Epithelial cell of esophagus (primary cell): Measurements from ENCODE around the gene PLXNA2.

Experiments used
- DNase-seq: peaks from one replicate; pipeline ENCODE4 v3.0.0; 2010; ENCODE audit warnings: low read depth
- H3K4me3 ChIP-seq: 2 replicates; pipeline ENCODE4 v1.5.1; 2011; ENCODE audit warnings: mild to moderate bottlenecking, low read length, control low read depth
- CTCF ChIP-seq: IDR thresholded peaks from 2 replicates; pipeline ENCODE4 v1.5.1; 2011; ENCODE audit warnings: low read depth, mild to moderate bottlenecking, low read length, control low read depth, inconsistent platforms; ENCODE audit not compliant: insufficient read depth; ENCODE audit errors: missing control alignments

The PLXNA2 gene

DNA sequence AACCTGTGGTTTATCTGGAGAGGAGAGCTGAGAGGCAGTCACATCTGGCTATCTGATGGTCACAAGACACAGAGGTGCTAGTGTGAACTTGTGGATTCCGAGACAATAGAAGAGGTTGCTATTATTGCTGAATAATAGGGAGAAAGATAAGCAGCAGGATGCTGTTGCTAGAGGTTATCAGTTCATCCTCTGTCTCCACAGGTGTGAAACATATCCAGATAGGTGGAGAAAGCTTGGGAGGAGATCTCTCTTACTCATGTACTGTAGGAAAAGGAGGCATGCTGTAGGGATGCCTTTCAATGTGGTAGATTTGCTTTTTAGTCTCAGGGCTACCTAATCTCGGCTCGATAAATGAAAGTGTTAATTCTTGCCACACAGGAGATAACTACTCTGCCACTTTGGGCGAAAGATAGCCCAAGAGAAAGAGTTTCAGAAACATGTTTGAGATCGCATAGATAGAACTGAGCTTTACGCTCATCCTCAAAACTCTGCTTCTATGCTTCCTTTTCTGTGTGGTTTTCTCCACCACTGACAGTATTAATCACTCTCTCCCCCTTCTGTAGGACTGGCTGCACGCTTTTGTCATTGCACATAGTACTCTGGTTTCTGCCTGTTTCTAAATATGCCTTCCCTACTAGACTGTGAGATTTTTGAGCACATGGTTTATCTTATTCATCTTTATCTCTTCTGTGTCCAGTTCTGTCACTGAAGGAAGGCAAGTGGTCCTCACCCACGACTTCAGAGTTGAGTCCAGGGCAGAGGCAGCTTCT lies 36.7 kb upstream of the PLXNA2 start:
- DNase-seq, result no peak
- no peak overlapping the region for H3K4me3 ChIP-seq
- TF ChIP-seq CTCF, result no peak

DNA sequence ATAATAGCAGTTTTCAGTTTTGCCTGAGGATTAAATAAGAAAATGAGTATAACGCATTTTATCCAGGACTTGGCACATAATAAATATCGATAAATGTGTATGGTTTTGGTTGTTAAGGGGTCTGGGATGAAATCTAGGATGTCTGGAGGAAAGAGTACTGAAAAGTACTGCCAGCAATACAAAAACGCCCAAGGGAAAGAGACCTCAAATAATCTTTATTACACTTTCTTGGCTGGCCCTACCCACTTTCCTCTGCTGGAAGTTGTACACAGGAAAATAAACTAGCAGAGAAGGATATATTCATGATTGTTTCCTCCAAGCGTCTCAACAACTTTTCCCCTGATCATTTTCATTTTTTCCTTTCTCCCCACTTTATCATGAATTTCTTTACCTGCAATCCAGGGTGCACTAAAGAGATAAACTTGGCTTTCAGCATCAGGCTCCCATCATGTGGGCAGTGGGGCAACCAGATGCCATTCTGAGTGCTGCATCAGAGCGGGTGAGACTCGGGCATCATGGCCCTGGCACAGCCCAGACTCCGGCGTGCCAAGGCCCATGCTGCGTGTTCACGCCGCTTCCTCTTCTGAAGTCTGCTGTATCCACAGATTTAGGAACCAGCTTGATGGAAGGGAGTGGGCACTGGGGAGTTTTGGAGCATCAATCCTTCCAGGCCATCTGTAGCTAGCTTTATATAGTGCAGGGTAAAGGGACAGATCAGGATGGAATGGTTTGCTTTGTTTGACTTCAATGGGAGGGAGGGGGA lies 35.8 kb upstream of the PLXNA2 start:
- no peak for DNase-seq
- no peak overlapping the region for H3K4me3 ChIP-seq
- TF ChIP-seq CTCF, result no peak

GRCh38 chr1:208278638-208279037 lies 34.5 kb upstream of the PLXNA2 start:
- no peak for TF ChIP-seq CTCF
- no peak for DNase-seq
- H3K4me3 ChIP-seq, result no peak overlapping the region

DNA sequence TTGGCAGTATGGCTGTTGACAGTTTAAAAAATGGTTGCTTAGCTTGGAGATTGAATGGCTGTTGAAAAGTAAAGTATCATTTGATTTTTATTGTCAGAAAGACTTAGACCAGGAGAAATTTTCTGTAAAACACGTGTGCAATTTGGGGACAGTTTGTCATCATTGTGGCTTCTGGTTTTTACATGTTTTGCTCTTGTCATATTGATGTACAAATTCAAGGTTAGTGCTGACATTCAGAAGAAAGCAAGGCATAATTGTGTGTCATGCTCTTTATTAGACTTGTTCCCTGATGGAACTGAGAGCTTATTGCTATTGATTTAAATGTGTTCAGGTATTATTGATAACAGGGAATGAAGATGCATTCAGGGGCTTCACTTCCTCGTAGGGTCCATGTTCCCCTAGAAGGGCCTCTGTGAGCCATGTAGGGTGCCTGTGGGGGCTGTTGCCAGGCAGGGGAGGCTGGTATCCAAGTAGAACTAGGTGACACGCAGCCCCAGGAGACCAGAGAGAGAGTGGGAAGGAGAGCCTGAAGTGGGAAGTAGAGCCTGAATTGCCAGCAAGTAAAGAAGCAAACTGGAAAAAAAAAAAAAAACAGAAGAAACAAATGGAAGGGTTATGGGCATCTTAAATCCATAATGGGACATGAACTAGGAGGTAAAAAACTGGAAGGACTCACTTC lies 32.7 kb upstream of the PLXNA2 start:
- TF ChIP-seq CTCF, result no peak
- no peak overlapping the region for H3K4me3 ChIP-seq
- no peak for DNase-seq

DNA sequence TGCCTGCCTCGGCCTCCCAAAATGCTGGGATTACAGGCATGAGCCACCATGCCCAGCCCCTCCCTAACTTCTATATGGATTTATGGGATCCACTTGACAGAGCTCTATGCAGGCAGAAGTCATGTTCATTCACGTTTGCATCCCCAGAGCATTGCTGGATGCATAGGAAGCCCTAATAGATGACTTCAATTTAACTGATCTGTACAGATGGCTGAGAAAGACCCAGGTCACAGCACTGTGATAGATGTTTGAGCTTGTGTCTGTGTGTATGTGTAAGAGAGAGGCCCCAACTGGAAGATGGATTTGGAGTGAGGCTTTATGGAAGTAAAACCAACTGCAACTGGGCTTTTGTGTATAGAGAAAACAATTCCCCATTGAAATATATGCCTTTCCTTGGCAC lies 30.9 kb upstream of the PLXNA2 start:
- H3K4me3 ChIP-seq, result no peak overlapping the region
- no peak for DNase-seq
- no peak for TF ChIP-seq CTCF

DNA sequence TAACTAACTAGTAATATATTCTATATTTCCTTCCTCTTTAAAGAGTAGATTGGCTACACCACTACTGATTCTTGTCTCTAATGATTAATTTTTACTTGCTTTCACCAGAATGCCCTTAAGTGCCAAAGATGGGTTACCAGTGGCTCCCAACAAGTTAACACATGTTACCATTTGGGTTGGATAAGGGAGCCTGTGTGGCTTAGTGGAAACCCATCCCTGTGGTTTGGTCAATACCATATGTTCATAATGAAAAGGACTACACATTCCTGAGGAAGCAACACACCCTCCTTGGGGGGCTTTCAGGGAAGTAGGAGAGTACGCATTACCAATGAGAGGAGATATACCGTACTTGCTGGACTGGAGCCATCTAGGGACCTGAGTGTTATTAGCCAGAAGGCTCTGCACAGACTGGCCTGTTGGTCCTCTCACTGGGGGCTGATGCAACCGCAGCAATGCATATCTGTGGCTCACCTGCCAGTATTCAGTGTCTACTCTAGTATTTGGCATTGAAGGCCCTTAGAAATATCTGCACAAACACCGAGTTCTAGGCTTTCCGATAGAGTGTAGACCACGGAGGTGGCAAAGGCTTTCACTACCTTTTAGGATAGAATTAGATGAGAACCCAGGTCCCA lies 29.3 kb upstream of the PLXNA2 start:
- TF ChIP-seq CTCF, result no peak
- DNase-seq, result no peak
- no peak overlapping the region for H3K4me3 ChIP-seq
